Heart right ventricle (tissue), 16 donors: ENCODE results near the gene UBAP2L. TPM values are rescaled to one million over a fixed set of nuclear protein-coding genes. Genes with fewer than 3 reads are reported as not detected.
"Not testable (repeated sequence)": the region's sequence is repeated elsewhere in the genome, so short reads cannot be mapped to it uniquely, and the experiment has no call there.

Experiments used
- ATAC-seq, 8 donors: fragments of 200-7000 bp; cut with Tn5 transposase; one replicate each; pipeline ENCODE4 v1.9.1; 2020; ENCODE audit warnings: mild to moderate bottlenecking in 8 of 8, moderate library complexity in 8 of 8, moderate number of reproducible peaks in 1 of 8
- DNase-seq, 2 donors: peaks; one replicate each; pipeline ENCODE4 v3.0.0-alpha.2; 2020
- H3K27ac ChIP-seq, 10 donors: fragments of 200-600 bp; sonication (generic) in 2 of 10; one replicate each; pipeline versions ENCODE4 v1.5.0 to v1.8.0; 2020 to 2022; ENCODE audit warnings: mild to moderate bottlenecking in 3 of 10
- H3K27me3 ChIP-seq, 7 donors: fragments of 200-600 bp; one replicate each; pipeline ENCODE4 v1.8.0; 2021 to 2022; ENCODE audit warnings: mild to moderate bottlenecking in 2 of 7
- H3K36me3 ChIP-seq, 9 donors: fragments of 200-600 bp; sonication (generic) in 1 of 9; one replicate each; pipeline versions ENCODE4 v1.5.0 to v1.8.0; 2020 to 2022; ENCODE audit warnings: mild to moderate bottlenecking in 2 of 9
- H3K4me1 ChIP-seq, 9 donors: fragments of 200-600 bp; sonication (generic) in 1 of 9; one replicate each; pipeline versions ENCODE4 v1.5.0 to v1.8.0; 2020 to 2022; ENCODE audit warnings: mild to moderate bottlenecking in 4 of 9
- H3K4me3 ChIP-seq, 10 donors: fragments of 200-600 bp; sonication (generic) in 2 of 10; one replicate each; pipeline versions ENCODE4 v1.5.0 to v1.8.0; 2020 to 2022; ENCODE audit warnings: mild to moderate bottlenecking in 7 of 10, moderate library complexity in 2 of 10
- H3K9me3 ChIP-seq, 11 donors: fragments of 200-600 bp in 10 of 11; sonication (generic) in 2 of 11; one replicate each; pipeline versions ENCODE4 v1.5.0 to v1.8.0; 2013 to 2022; ENCODE audit warnings: mild to moderate bottlenecking in 2 of 11, control low read depth in 1 of 11, moderate library complexity in 1 of 11
- WGBS, 2 donors: extraction: QIAGEN DNeasy Blood & Tissue Kit; methylation state at CpG; one replicate each; pipeline ENCODE4 v1.1.7; 2013; ENCODE audit warnings: inconsistent platforms in 1 of 2; 5-methylcytosine and 5-hydroxymethylcytosine counted together
- intact Hi-C, 10 donors: fragments of 100-400 bp; cut with DNase I; formaldehyde crosslinking; loops; one replicate each; pipeline versions ENCODE4 v1.11.1 to v1.14.2; 2022
- polyA plus RNA-seq, 2 donors: library from polyadenylated mRNA; stranded (reverse); fragments of 200-250 nt; gene quantifications; one replicate each; pipeline ENCODE4 v1.2.3, GENCODE V29; 2013
- total RNA-seq, 10 donors: library from RNA; stranded (reverse); fragmentation: NEBNext Ultra II Directional in 3 of 10; extraction: Animal tissue kit (Norgen Biotek cat#: 25700) in 3 of 10; gene quantifications; one replicate each; pipeline versions ENCODE4 v1.2.1 to v1.2.4, GENCODE V29; 2021 to 2023
- TF ChIP-seq, protein P1 (sequence below), 9 donors: fragments of 200-600 bp; sonication (generic) in 2 of 9; IDR thresholded peaks; one replicate each; pipeline versions ENCODE4 v1.5.0 to v1.8.0; 2021 to 2022; ENCODE audit warnings: antibody characterized with exemption in 9 of 9, mild to moderate bottlenecking in 5 of 9, moderate library complexity in 1 of 9
- donor health status: Arrhythmogenic right ventricular cardiomyopathy.
- donor health status: ischemic (EF 13 %, LVEDD 7.1; RV severe dilation, severe dysfunction).
- donor health status: healthy with polysubstance abuse.
- donor health status: DM: no; HTN: yes; CAD: no.
- donor health status: DM: no; HTN: no; CAD: no.
- donor health status: ischemic (EF 25% LVEDD 6.9; RV normal size, moderate dysfunction).
- donor health status: ischemic (EF 25% LVEDD 5.7; RV mildly dilated, moderate dysfunction).
- donor health status: healthy.
- donor health status: DM: yes; HTN: yes; CAD: no.
- donor health status: Ischemic cardiomyopathy.
- donor health status: ischemic (EF 35%, LVEDD 5.7; RV mildly dilated, moderate dysfunction).
- donor health status: nonischemic (EF 11% LVEDD 7.7; RV severe dilation, severe dysfunction).
- donor health status: DM: yes; HTN: yes; CAD: no.
- donor health status: PGD.
- donor health status: ischemic (EF 29% LVEDD 5.4; RV normal size, mild dysfunction).
- donor health status: nonischemic (EF 23%, LVEDD 6.1; RV moderate dilation, normal function).

Gene UBAP2L
- total and polyA plus RNA-seq, 12 donors, result 55.2 to 135 (median 107) TPM

- ATAC-seq (no peak), DNase-seq (no peak)
- H3K4me1 ChIP-seq, result peaks cover 2 to 18% (median 12%) of the 10 kb centered on the region in 9 donors
- 87 to 89% methylated on average over 7 of the region's 7 CpGs for WGBS, 2 donors
- H3K27ac ChIP-seq, result no peak overlapping the region
- no peaks in the 10 kb centered on the region for H3K9me3 ChIP-seq
- H3K36me3 ChIP-seq, result peaks cover 0 to 46% (median 20%) of the 10 kb centered on the region in 9 donors
- intact Hi-C loops, result loop anchor here in 1 of 10 donors (10.0 kb wide), 1 partner anchor 282 kb away; the partner anchor contains the start of gene RPS27
- no peak overlapping the region for H3K4me3 ChIP-seq
- no peaks in the 10 kb centered on the region for H3K27me3 ChIP-seq
- TF ChIP-seq, protein P1, sequence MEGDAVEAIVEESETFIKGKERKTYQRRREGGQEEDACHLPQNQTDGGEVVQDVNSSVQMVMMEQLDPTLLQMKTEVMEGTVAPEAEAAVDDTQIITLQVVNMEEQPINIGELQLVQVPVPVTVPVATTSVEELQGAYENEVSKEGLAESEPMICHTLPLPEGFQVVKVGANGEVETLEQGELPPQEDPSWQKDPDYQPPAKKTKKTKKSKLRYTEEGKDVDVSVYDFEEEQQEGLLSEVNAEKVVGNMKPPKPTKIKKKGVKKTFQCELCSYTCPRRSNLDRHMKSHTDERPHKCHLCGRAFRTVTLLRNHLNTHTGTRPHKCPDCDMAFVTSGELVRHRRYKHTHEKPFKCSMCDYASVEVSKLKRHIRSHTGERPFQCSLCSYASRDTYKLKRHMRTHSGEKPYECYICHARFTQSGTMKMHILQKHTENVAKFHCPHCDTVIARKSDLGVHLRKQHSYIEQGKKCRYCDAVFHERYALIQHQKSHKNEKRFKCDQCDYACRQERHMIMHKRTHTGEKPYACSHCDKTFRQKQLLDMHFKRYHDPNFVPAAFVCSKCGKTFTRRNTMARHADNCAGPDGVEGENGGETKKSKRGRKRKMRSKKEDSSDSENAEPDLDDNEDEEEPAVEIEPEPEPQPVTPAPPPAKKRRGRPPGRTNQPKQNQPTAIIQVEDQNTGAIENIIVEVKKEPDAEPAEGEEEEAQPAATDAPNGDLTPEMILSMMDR (IDR thresholded peaks at IDR 0.05), result peak in 7 of 9 donors; percentile 11 to 35 (median 20)
Measured at GRCh38 chr1:154276797-154277196, 56.0 kb downstream of the UBAP2L start.

- H3K4me3 ChIP-seq, intact Hi-C loops, H3K36me3 ChIP-seq, ATAC-seq, H3K9me3 ChIP-seq, H3K4me1 ChIP-seq, DNase-seq, H3K27me3 ChIP-seq, H3K27ac ChIP-seq: not testable (repeated sequence)
- 92 to 97% methylated on average over 18 of the region's 30 CpGs for WGBS, 2 donors
Measured at GRCh38 chr1:154287591-154287990, 66.8 kb downstream of the UBAP2L start.

GRCh38 chr1:154288661-154289060, 67.9 kb downstream of the UBAP2L start:
- no peaks in the 10 kb centered on the region for H3K27me3 ChIP-seq
- no peaks in the 10 kb centered on the region for H3K36me3 ChIP-seq
- intact Hi-C loops, result no loop called here
- peaks cover 0 to 2% (median 0%) of the 10 kb centered on the region in 11 donors for H3K9me3 ChIP-seq
- ATAC-seq, result no peak
- no peaks in the 10 kb centered on the region for H3K4me1 ChIP-seq
- no peak overlapping the region for H3K4me3 ChIP-seq
- no peak for DNase-seq
- H3K27ac ChIP-seq, result no peak overlapping the region
- TF ChIP-seq, protein P1 (IDR thresholded peaks at IDR 0.05), result no peak
- 69 to 71% methylated on average over 3 of the region's 3 CpGs for WGBS, 2 donors

GRCh38 chr1:154290921-154291320, 70.2 kb downstream of the UBAP2L start:
- WGBS, 2 donors, result 71 to 84% methylated on average over 1 of the region's 1 CpG
- TF ChIP-seq, protein P1 (IDR thresholded peaks at IDR 0.05), result no peak
- no peak for ATAC-seq
- Histone ChIP-seq H3K9me3 (peaks cover 0 to 23% (median 15%) of the 10 kb centered on the region in 11 donors), H3K4me3 (no peak overlapping the region), H3K27ac (no peak overlapping the region), H3K27me3 (no peaks in the 10 kb centered on the region), H3K36me3 (no peaks in the 10 kb centered on the region), H3K4me1 (no peaks in the 10 kb centered on the region)
- DNase-seq, result no peak
- intact Hi-C loops, result no loop called here

DNA sequence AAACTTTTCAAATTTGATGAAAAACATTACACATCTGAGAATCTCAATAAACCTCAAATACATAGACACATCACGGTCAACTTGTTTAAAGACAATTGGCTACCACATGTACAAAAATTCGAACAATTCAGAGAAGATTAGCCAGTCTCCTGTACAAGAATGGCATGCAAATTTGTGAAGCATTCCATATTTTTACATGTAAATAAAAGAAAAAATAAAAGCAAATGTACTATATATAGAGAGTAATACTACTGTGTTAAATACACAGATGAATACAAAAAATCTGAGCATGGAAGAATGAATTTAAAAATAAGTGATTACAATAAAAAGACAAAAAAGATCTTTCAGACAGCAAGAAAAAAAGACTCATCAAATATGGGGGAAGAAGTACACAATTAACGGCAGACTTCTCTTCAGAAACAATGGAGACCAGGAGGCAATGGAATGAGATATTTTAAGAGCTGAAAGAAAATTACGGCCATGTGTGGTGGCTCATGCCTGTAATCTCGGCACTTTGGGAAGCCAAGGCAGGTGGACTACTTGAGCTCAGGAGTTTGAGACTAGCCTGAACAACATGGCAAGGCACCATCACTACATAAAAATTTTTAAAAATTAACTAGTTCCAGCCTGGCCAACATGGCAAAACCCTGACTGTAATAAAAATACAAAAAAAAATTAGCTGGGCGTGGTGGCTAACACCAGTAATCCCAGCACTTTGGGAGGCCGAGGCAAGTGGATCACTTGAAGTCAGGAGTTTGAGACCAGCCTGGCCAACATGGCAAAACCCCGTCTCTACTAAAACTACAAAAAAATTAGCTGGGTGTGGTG, 74.9 kb downstream of the UBAP2L start:
- 73 to 80% methylated on average over 8 of the region's 8 CpGs for WGBS, 2 donors
- H3K4me3 ChIP-seq, result no peak overlapping the region
- no peak overlapping the region for H3K27ac ChIP-seq
- H3K36me3 ChIP-seq, result no peaks in the 10 kb centered on the region
- H3K4me1 ChIP-seq, result no peaks in the 10 kb centered on the region
- DNase-seq (no peak), ATAC-seq (no peak)
- peaks cover 0 to 37% (median 20%) of the 10 kb centered on the region in 11 donors for H3K9me3 ChIP-seq
- H3K27me3 ChIP-seq, result no peaks in the 10 kb centered on the region
- intact Hi-C loops, result no loop called here
- TF ChIP-seq, protein P1 (IDR thresholded peaks at IDR 0.05), result no peak
